Urinary bladder (tissue), 4 donors: ENCODE measurements around the gene NFKBIE. TPM values are rescaled to one million over a fixed set of nuclear protein-coding genes. Genes with fewer than 3 reads are reported as not detected.
A peak's percentile ranks its signal among the peaks of the same experiment; 100 is the strongest.

Experiments used
- DNase-seq: peaks from one replicate; pipeline ENCODE4 v3.0.0-alpha.2; 2015; ENCODE audit errors: extremely low spot score
- H3K27ac ChIP-seq: one replicate; pipeline ENCODE4 v1.5.1; 2013; ENCODE audit warnings: low read depth, mild to moderate bottlenecking, moderate library complexity
- H3K36me3 ChIP-seq: one replicate; pipeline ENCODE4 v1.6.1; 2013; ENCODE audit warnings: mild to moderate bottlenecking, moderate library complexity; ENCODE audit not compliant: insufficient read depth
- H3K4me1 ChIP-seq: one replicate; pipeline ENCODE4 v1.6.1; 2013; ENCODE audit warnings: mild to moderate bottlenecking, moderate library complexity; ENCODE audit not compliant: insufficient read depth
- H3K4me3 ChIP-seq: one replicate; pipeline ENCODE4 v1.5.1; 2013; ENCODE audit warnings: low read depth, low read length
- WGBS: extraction: QIAGEN DNeasy Blood & Tissue Kit; methylation state at CpG from one replicate; pipeline ENCODE4 v1.1.7; 2013; 5-methylcytosine and 5-hydroxymethylcytosine counted together
- polyA plus RNA-seq: library from polyadenylated mRNA; stranded (reverse); fragments of 200-250 nt; gene quantifications from one replicate; pipeline ENCODE4 v1.2.3, GENCODE V29; 2013
- total RNA-seq: library from RNA; depleted of rRNA; stranded (reverse); fragments of >200 nt; gene quantifications from one replicate; pipeline ENCODE4 v1.2.3, GENCODE V29; 2014
- donor health status: healthy with polysubstance abuse.
- donor health status: healthy.

Gene NFKBIE
- total and polyA plus RNA-seq, 2 donors, result 2.6 to 5.5 TPM

- 97% methylated on average over 6 of the region's 6 CpGs for WGBS
- Histone ChIP-seq H3K27ac (no peak overlapping the region), H3K4me3 (no peak overlapping the region), H3K4me1 (no peaks in the 10 kb centered on the region), H3K36me3 (peaks cover 4% of the 10 kb centered on the region)
- DNase-seq, result no peak
Measured at GRCh38 chr6:44303842-44304241, 38.5 kb upstream of the NFKBIE start.

DNA sequence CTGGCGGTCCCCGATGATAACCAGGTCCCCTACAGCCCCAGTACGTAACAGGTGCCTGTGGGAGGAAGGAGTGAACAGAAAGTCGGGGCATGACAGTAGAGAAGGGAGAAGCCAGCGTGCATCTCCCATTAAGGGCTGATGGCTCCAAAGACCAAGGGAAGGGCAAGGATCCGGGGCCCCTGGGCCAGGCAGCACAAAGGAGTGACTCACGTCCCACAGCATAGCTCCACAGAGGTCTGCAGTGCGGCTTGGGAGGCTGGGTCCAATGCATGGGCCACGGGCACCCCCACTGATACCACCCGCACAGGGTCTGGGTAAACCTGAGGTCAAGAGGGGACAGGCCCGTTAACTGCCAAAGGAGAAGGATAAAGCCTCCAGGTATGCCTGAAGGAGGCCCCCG is 37.5 kb upstream of the NFKBIE start:
- H3K36me3 ChIP-seq, result peaks cover 4% of the 10 kb centered on the region
- DNase-seq, result no peak
- 97% methylated on average over 12 of the region's 12 CpGs for WGBS
- no peaks in the 10 kb centered on the region for H3K4me1 ChIP-seq
- H3K4me3 ChIP-seq, result no peak overlapping the region
- no peak overlapping the region for H3K27ac ChIP-seq

DNA sequence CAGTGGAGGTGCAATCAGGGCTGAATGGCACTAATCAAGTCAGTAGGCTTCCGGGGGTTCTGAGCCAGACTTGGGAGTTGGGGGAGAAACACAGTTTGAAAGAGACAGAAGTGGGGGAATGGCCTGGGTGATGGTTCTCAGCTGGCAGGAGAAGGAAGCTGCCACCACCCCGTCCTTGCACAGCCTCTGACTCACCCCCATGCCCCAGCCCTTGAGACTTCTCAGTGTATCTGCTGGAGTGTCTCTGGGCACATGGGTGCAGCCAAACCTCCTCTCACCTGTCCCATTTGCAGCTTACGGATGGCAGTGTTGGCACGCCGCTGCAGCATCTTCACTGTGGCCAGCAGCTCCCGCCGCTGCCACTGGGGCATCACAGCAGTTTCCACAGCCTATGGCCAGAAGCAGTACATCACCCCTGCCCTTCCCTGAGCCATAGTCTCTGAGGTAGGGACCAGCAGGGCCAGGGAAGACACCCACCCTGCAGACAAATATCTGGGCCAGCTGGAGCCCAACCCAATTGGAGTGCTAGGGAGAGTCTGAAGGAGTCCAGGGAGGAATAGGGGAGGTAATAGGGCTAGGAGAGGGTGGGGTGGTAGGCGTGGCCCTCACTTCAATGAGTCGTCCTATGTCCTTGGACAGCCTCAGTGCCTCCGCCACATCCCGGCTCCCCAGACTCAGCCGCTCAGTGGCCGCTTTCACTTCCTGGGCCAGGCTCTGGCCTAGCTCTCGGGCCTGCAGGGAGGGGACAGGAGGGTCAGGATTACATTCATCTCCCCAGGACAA is 36.6 kb upstream of the NFKBIE start:
- DNase-seq, result no peak
- WGBS, result 92% methylated on average over 14 of the region's 14 CpGs
- Histone ChIP-seq H3K36me3 (peaks cover 4% of the 10 kb centered on the region), H3K27ac (no peak overlapping the region), H3K4me1 (peaks cover 2% of the 10 kb centered on the region), H3K4me3 (no peak overlapping the region)

DNA sequence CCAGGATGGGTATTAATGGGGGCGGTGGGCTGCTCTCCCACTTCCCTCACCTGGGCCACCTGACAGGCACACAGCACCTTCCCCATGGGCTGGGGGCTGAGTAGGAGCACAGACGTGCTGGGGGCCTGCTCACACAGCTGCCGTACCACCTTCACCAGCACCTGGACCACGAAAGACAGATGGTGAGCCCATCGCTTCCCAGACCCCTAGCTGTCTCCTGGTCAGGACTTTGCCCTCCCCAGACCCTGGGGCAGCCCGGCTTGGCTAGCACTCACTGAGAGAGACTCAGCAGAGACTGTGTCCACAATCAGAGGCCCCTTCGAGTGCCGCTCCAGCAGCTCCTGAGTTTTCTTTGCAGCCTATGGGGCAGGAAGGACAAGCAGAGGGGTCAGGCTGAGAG is 35.8 kb upstream of the NFKBIE start:
- 93% methylated on average over 8 of the region's 8 CpGs for WGBS
- DNase-seq, result no peak
- H3K4me3 ChIP-seq, result no peak overlapping the region
- H3K27ac ChIP-seq, result no peak overlapping the region
- peaks cover 2% of the 10 kb centered on the region for H3K4me1 ChIP-seq
- H3K36me3 ChIP-seq, result peaks cover 4% of the 10 kb centered on the region

DNA sequence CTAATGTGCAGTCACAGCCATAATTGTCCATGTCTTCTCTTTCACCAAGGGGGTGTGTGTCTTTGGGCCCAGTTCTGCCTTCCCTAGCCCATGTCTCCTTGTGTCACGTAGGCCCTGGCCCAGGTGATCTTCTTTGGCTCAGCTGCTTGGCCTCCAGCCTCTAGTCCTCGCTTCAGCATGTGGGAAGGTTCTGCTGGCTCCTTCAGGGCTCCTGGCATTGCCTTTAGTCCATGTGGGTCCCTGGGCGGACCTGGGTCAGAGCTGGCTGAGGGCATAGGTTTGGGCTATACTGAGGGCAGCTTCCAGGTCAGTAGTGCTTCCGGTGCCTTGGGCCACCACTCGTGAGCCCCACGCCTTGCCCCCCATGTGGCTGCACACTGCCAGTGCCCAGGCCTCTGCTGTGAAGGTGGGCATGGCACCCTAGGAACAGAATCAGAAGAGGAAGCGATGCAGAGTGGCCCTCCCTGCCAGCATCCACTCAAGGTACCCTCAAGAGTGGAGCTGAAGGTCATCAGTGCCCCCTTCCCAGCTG is 35.0 kb upstream of the NFKBIE start:
- 89% methylated on average over 7 of the region's 7 CpGs for WGBS
- Histone ChIP-seq H3K27ac (no peak overlapping the region), H3K4me3 (no peak overlapping the region), H3K36me3 (no peaks in the 10 kb centered on the region), H3K4me1 (peaks cover 2% of the 10 kb centered on the region)
- DNase-seq, result no peak

GRCh38 chr6:44298864-44299263 is 33.5 kb upstream of the NFKBIE start:
- Histone ChIP-seq H3K4me1 (peaks cover 2% of the 10 kb centered on the region), H3K4me3 (no peak overlapping the region), H3K27ac (no peak overlapping the region), H3K36me3 (no peaks in the 10 kb centered on the region)
- WGBS, result 83% methylated on average over 3 of the region's 3 CpGs
- DNase-seq, result no peak

DNA sequence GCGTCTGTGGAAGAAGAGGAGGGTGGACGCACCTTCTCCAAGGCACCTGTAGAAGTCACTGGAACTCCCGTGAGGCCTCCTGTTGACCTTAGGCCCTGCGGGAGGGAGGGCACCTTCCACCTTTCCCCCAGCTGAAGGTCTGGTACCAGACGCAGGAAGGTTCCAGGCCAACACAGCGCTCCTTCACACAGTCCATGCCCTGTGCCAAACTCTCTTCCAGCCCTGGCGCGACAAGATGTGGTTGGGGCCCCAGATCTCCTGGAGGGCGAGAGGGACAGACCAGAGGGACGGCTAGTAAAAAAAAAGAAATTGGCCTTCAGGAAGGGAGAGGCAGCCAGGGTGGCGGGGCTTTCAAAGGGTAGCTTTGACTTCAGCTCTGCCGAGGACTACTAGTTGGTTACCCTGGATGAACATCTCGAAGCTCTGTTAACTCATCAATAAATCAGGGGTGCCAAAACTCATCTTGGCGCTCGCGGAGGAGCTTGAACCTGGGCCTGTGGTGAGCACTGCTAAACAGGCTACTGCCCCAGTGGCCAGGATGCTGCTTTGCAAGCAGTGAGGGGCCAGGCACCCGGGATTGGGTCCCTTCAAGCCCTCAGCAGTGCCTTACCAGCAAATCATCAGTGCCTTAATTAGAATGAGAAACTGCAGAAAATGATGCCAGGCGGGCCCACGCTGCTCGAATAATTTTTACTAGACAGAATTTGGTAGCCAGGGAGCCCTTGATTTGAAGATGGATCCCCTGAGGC is 32.9 kb upstream of the NFKBIE start:
- 34% methylated on average over 20 of the region's 20 CpGs for WGBS
- no peaks in the 10 kb centered on the region for H3K36me3 ChIP-seq
- H3K4me3 ChIP-seq, result no peak overlapping the region
- DNase-seq, result no peak
- H3K4me1 ChIP-seq, result peaks cover 2% of the 10 kb centered on the region
- no peak overlapping the region for H3K27ac ChIP-seq

DNA sequence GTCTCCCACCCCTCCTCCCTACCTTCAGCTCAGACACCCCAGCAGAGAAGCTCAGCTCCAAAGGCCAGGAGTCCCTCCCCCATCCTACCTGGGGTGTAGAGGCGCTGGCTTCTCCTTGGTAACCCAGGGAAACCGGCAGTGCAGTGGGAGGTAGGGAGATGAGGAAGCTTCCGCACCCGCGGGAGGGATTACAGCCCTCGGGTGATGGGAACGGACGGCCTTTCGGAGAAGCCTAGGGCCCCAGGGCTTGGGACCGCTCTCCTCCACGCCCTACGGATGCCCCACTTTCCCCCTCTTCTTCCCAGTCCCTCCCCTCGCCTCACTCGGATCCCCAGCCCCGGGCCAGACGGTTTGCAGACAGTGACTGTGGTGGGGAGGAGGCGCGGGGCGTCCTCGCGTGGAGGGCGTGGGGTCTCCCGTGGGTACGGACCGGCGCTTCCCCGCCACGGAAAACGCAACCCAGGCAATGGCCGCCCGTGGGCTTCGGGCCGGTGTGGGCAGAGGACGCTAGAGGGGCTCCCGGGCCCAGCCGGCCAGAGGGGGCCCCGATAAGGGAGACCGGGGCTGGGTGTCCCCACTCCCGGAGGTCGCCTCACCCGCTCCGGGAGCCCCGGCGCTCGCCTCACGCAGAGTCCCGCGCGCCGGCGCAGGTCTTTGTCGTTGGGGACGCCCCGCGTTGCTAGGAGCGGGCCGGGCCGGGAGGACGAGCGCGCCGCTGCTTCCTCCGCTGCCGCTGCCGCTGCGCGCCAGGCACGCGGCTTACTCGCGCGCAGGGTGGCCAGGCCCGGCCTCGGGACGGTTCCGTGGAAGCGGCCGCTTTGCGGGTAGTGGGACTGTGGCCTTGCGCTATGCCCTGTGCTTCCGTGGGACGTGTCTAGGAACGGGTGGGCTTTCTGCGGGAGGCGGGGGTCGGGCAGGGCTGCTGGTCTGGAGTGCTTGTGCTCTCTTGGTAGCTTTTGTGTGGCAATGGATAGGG is 32.0 kb upstream of the NFKBIE start:
- Histone ChIP-seq H3K36me3 (no peaks in the 10 kb centered on the region), H3K4me1 (peaks cover 2% of the 10 kb centered on the region), H3K4me3 (peak overlapping the region; percentile 35), H3K27ac (no peak overlapping the region)
- DNase-seq, result no peak
- under 1% methylated on average over 86 of the region's 86 CpGs for WGBS

- Histone ChIP-seq H3K36me3 (no peaks in the 10 kb centered on the region), H3K4me3 (no peak overlapping the region), H3K4me1 (peaks cover 2% of the 10 kb centered on the region), H3K27ac (no peak overlapping the region)
- WGBS, result 76% methylated on average over 7 of the region's 7 CpGs
- DNase-seq, result no peak
Measured at GRCh38 chr6:44294832-44295791, 29.8 kb upstream of the NFKBIE start.

DNA sequence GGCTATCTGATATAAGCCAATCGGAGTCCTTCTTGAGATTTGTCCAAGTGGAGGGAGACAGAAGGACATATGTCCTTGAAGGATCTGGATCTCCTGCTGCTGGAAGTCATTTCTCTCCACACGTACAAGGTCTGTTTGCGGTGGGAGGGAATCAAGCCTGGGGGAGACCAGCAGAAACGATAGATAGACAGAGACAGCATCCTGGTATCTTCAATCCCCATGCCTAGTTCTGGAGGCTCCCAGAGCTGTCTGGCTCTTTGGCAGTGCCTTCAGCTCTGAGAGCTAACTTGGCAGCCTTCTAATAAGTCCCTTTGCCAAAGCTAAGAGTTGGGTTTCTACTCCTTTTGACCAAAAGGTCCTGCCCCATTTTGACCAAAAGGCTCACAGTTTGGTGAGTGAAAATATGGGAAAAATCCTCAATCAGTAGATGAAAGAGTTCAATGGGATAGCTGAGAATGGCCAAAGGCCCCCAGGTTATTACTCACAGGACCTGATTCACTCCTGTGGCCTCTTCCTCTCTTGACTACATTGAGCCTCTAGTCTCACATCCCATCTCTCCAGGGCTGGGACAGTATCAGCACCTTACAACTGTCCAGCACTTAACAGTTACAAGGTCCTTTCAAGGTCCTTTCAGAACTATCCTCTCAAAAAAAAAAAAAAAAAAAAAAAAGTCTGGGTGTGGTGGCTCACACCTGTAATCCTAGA is 27.5 kb upstream of the NFKBIE start:
- 83% methylated on average over 4 of the region's 4 CpGs for WGBS
- no peaks in the 10 kb centered on the region for H3K36me3 ChIP-seq
- no peak overlapping the region for H3K27ac ChIP-seq
- no peak for DNase-seq
- H3K4me1 ChIP-seq, result peaks cover 2% of the 10 kb centered on the region
- H3K4me3 ChIP-seq, result no peak overlapping the region

GRCh38 chr6:44291841-44292240 is 26.5 kb upstream of the NFKBIE start:
- Histone ChIP-seq H3K4me3 (no peak overlapping the region), H3K27ac (no peak overlapping the region), H3K36me3 (no peaks in the 10 kb centered on the region), H3K4me1 (no peaks in the 10 kb centered on the region)
- WGBS, result 78% methylated on average over 4 of the region's 4 CpGs
- DNase-seq, result no peak

- Histone ChIP-seq H3K27ac (no peak overlapping the region), H3K4me3 (no peak overlapping the region), H3K36me3 (no peaks in the 10 kb centered on the region), H3K4me1 (no peaks in the 10 kb centered on the region)
- DNase-seq, result no peak
- 54% methylated on average over 7 of the region's 7 CpGs for WGBS
Measured at GRCh38 chr6:44289726-44290260, 24.4 kb upstream of the NFKBIE start.
